NCI-H2171 treated with DMSO at 0.1 percent for 48 hours (cell line): ENCODE data around the gene CACNA1I.
"Not testable (repeated sequence)": the region's sequence is repeated elsewhere in the genome, so short reads cannot be mapped to it uniquely, and the experiment has no call there.

Experiments
- DNase-seq: peaks from one replicate; lab custom pipeline; 2025; lab: John Stamatoyannopoulos, UW

CACNA1I gene

GRCh38 chr22:39721206-39722031 lies 150.9 kb downstream of the CACNA1I start:
- DNase-seq = no peak

- no peak for DNase-seq
Observed at GRCh38 chr22:39722032-39722325, 151.4 kb downstream of the CACNA1I start.

DNA sequence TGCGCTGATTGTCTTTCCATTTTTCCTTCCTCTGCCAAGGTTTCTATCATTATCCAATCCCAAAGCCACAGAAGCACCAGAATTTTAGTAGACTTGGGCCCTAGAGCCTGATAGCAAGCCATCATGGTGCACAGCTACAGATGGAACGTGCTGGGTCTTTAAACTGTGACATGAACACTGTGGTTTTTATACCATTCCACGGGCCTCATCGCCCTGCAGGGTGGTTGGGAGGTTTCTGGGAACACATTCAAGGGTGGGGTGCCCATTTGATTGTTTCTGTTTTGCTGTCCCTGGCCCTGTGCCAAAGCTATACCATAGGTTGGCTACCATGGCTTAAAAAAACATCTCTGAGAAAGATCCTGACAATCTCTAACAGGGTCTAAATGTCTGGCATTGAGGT lies 151.9 kb downstream of the CACNA1I start:
- DNase-seq = no peak

GRCh38 chr22:39723463-39723862 lies 152.9 kb downstream of the CACNA1I start:
- no peak for DNase-seq

GRCh38 chr22:39723899-39724351 lies 153.4 kb downstream of the CACNA1I start:
- DNase-seq = no peak

DNA sequence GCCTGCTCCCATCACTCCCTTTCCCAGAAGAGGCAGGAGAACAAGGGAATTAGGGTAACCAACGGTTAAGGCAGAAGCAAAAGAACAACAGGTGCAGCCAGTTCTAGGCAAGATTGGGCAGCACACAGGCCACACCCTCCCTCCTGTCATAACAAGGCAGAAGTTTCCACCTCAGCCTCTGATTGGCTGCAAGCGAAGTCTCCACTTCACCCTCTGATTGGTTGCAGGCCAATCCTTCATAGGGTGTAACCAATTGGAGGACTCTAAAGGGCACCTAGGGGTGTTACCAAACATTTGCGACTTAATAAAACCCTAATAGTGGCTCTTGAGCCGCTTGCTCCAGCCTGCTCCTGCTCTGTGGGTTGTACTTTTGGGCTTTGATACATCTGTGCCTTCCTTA lies 153.8 kb downstream of the CACNA1I start:
- DNase-seq = peak; percentile 80

DNA sequence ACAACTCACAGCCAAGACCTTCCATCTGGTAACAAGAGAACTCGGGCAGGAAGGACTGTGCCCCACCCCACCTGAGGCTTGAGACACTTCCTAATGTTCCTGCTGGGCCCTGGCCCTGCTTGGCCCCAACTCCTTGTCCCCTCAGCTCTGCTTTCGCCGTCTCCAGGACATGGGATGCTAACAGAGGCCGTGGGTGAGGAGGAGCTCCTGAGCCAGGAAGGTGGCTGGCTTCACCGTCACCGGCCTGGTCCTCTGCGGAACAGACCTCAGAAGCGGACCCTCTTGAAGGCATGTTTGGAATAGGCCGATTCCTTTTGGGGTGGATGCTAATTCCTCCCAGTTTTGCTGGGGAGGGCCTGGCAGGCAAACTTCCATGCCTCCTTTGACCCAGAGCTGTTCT lies 154.3 kb downstream of the CACNA1I start:
- DNase-seq = no peak

DNA sequence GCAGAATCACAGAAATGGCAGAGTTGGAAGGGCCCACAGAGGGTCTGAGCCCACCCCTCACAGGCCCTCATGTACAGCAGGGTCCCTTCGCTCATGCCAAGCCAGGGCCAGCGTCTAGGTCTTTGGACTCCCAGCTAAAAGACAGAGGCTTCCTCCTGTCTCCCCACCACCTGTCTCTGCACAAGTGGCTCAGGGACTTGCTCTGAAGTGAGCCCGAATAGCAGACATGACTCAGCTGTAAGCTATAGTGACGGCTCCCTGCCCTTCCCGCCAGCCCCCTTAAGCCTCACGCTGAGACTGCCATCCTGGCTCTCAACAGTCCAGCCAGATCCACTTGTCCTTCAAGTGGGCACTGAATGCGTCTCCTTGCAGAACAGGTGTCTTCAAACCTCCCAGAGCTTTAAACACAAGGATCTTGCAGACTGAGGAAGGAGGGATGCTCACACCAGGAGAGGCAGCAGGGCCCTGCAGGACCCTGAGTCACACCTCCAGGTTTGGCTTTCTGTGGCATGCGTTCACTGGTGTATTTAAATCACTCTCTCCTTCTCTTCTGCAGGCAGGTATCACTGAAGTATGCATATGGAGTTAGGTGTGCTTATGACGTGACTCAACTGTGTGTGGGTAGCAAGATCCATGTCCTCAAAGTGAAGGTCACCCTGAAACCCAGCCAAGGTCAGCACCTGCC lies 154.9 kb downstream of the CACNA1I start:
- no peak for DNase-seq

- DNase-seq = no peak
Observed at GRCh38 chr22:39727541-39727940, 157.0 kb downstream of the CACNA1I start.

GRCh38 chr22:39728236-39728860 lies 157.8 kb downstream of the CACNA1I start:
- DNase-seq = no peak

- DNase-seq = no peak
Observed at GRCh38 chr22:39729141-39729934, 158.8 kb downstream of the CACNA1I start.

GRCh38 chr22:39731481-39731880 lies 160.9 kb downstream of the CACNA1I start:
- DNase-seq = no peak

- DNase-seq = peak; percentile 27
Observed at GRCh38 chr22:39731881-39732555, 161.5 kb downstream of the CACNA1I start.

- DNase-seq = no peak
Observed at GRCh38 chr22:39732625-39733024, 162.1 kb downstream of the CACNA1I start.

GRCh38 chr22:39733191-39733590 lies 162.6 kb downstream of the CACNA1I start:
- DNase-seq = no peak

DNA sequence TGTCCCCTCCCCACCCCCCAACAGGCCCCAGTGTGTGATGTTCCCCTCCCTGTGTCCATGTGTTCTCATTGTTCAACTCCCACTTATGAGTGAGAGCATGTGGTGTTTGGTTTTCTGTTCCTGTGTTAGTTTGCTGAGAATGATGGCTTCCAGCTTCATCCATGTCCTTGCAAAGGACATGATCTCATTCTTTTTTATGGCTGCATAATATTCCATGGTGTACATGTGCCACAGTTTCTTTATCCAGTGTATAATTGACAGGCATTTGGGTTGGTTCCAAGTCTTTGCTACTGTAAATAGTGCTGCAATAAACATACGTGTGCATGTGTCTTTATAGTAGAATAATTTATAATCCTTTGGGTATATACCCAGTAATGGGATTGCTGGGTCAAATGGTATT lies 163.5 kb downstream of the CACNA1I start:
- not testable (repeated sequence) for DNase-seq

GRCh38 chr22:39734866-39735265 lies 164.3 kb downstream of the CACNA1I start:
- no peak for DNase-seq

GRCh38 chr22:39735776-39736175 lies 165.2 kb downstream of the CACNA1I start:
- DNase-seq = no peak

GRCh38 chr22:39738746-39739145 lies 168.2 kb downstream of the CACNA1I start:
- no peak for DNase-seq
